HPDE6-E6E7 (cell line): Measurements from ENCODE around the gene PTPRR.

ENCODE experiments used
- DNase-seq: peaks from one replicate; pipeline ENCODE4 v3.0.0; 2011; ENCODE audit warnings: missing footprints; ENCODE audit errors: extremely low spot score

PTPRR gene

DNA sequence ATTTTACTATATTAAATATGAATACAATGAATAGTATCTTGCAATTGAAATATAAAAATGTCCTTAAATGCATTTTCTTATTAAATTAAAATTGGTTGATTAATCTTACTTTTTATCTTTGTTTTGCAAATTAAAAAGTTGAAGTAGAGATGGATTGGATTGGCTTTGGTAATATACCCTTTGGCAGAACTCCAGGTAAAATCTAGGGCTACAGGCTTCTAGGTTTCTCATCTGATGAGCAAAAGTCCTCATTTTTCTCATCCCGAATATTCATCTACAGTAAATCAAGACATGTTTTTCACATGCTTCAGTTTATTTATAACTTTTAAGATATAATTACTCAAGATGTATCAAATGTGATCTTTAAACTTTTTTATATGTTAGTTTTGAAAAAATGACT, 2.2 kb downstream of the PTPRR start:
- no peak for DNase-seq

- no peak for DNase-seq
These were observed 9.9 kb downstream of the PTPRR start for GRCh38 chr12:70910666-70911065.

DNA sequence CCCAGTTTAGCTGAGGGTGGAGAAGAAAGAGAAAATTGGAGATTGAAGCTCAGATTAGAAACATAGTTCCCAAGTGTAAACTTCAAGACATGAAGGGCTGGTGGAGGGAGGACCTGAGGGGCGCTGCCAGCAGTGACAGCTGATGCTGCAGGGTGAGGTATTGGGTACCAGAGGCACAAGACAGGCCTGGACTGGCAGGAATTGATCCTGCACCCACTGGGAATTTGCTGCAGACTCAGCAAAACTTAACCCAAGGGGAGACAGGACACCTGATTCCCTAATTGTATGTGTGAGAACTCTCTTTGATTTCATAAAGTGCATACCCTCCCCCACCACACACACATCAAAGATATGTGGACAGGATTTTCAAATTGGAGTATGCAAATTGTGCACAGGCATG, 11.6 kb downstream of the PTPRR start:
- DNase-seq = no peak

- no peak for DNase-seq
These were observed 13.1 kb downstream of the PTPRR start for GRCh38 chr12:70907412-70907811.

DNA sequence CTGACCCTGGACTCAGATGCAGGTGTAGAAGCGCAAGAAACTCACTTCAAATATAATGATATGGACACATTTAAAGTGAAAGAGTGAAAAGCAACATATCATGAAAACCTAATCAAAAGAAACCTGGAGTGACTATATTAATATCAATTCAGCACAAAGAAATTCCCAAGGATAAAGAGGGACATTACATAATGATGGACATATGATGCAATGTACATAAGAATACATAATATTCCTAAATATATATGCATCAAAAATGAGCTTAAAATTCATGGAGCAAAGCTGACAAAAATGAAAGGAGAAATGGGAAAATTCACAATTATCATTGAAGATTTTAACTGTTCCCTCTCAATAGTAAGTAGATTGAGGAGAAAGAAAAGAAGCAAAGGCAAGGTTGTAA, 24.6 kb downstream of the PTPRR start:
- no peak for DNase-seq

DNA sequence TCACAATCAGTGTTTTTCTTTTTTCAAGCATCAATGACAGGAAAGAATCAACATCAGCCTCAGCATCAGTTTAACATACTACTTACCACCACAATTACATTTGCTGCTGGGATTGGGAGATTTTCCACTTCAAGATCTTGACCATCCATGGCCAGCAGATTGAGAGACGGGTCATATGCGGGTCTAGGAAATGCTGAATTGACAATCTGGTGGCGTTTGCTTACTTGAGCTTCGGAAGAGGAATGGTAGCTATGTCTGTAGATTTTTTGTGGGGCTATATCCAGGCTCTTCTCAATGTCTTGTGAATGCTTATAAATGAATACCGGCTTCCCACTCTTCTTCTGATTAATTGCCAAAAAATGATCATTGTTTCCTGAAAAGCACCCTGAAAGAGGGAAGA, 27.9 kb downstream of the PTPRR start:
- no peak for DNase-seq

GRCh38 chr12:70890895-70891832, 29.4 kb downstream of the PTPRR start:
- DNase-seq = no peak

DNA sequence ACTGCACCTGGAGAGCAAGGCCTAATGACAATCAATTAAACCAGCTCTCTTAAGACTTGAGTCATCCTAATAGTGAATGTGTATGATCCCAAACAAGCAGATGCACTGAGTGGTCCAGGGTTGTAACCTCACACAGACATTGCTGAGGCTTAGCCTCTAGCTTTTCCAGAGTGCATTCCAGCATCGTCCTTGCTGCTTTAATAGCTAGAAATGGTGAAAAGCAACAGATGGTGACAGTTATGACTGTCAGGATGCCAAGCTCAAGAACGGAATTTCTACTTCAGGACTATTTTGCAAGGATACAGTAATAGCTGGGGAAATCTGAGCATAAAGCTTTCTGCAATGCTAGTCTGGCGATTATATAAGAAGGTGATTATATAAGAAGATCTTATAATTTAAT, 34.6 kb downstream of the PTPRR start:
- DNase-seq = no peak

- DNase-seq = no peak
These were observed 36.7 kb downstream of the PTPRR start for GRCh38 chr12:70883855-70884254.

- no peak for DNase-seq
These were observed 39.8 kb downstream of the PTPRR start for GRCh38 chr12:70880744-70881143.

GRCh38 chr12:70876952-70877351, 43.6 kb downstream of the PTPRR start:
- peak; percentile 23 for DNase-seq

DNA sequence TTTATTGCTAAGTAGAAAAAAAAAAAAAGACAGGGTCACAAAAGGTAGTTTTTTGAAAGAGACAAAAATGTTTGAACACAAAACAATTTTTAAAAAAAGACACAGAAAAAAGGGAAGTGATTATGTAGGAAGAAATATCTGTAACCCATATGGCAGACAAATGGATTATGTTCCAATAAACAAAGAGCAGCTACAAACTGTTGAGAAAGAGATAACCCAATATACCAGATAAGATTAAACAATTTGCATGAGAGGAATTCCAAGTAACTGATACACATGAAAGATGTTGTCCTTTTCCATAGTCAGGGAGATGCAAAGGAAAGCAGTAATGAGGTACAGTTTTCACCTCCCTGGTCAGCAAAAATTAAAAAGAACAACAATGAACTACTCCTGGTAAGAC, 44.9 kb downstream of the PTPRR start:
- no peak for DNase-seq

DNA sequence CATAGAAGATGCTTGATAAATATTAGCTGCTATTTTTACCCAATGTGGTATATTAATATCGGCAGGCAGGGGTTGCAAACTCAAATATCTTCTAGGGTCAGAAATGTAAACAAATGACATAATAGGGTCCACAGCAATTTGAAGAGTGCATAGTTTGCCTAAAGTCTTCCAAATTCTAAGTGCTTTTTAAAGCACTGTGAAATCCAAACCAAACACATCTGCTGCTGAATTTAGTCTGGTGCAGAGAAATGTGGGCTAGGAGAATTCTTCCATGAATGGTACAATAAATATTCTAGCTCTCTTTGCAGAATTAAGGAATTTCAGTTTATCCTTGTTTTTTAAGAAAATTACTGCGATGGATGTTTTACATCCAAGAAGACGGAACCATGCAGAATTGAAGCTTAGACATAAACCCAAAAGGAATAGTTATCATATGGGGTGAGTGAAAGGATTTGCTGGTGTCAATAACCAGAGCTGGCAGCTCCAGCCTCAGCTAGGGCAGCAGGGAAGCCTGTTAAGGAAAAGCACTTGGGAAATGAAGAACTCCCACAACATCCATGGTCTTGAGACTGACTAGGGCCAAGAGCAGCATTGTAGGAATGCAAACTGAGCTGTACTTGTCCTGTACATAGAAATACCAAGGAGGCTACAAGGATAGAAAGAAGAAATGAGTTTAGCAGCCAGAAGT, 65.5 kb downstream of the PTPRR start:
- no peak for DNase-seq

- no peak for DNase-seq
These were observed 66.4 kb downstream of the PTPRR start for GRCh38 chr12:70854138-70854537.

DNA sequence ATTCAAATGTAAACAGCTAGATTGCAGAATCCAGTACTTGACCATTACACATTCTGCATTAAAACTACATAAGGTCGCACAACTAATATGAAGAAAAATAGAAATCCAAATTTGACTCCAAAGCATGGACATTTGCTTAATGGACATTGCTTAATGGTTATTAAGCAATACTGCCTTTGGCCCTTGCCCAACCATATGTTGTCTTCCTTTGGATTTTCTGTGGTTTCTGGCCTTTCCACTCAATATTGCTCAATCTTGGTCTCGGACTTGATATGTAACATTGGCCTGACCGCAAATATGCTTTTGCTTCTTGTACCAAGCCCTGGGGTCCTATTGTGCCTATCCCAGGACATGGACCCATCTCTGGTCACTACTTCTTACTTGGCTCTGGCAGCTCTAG, 67.2 kb downstream of the PTPRR start:
- no peak for DNase-seq

GRCh38 chr12:70852416-70853150, 68.0 kb downstream of the PTPRR start:
- no peak for DNase-seq

DNA sequence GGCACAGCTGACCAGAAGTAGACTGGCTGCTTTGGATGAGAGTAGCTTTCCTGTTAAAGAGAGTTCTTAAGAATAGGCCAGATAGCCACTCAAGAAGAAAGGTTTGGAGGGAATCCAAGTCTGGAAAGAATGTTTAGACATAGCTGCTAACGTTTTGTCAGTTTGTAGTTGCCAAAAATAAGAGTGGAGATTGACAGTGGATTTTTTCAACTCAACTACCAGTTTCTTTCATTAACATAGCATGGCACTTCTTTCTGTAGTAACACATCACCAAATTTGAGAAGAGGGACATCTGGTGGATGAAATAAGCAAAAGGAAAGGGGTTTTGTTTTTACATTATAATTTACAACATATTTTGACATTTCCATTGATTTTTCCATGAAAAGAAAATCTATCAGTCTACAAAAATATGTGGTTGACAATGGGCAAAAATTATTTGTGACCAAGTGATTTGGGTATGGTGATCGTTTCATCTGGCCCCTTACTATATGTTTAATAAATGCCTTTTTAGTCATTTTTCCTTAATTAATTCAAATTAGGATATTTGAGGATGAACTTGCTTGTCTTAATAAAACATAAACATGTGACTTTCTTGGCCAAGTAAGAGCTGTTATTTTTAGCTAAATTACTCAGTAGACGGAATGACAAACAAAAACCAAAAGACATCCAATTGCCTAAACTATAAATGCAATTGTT, 71.1 kb downstream of the PTPRR start:
- peak; percentile 25 for DNase-seq

- DNase-seq = no peak
These were observed 72.7 kb downstream of the PTPRR start for GRCh38 chr12:70847871-70848270.

GRCh38 chr12:70845268-70845667, 75.3 kb downstream of the PTPRR start:
- no peak for DNase-seq

GRCh38 chr12:70843363-70843762, 77.2 kb downstream of the PTPRR start:
- no peak for DNase-seq

DNA sequence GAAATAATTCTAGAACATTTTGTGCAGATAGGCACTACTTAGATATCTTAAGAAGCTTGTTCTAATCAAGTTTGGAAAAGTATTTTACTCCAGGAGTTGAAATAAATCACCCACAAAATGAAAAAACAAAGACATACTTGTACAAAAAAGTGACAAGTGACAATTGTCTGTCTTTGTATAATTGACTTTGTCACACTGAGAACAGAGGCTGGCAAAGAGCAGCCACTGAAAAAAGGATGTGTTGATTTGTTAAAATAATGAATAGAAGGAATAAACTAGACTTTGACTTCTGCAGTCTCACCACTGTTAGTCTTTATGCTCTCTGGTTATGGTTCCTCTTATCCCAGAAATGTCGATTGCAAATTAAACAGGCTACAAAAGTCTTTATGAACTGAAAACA, 77.6 kb downstream of the PTPRR start:
- no peak for DNase-seq

GRCh38 chr12:70842136-70842535, 78.4 kb downstream of the PTPRR start:
- no peak for DNase-seq
